Colon (tissue), 2 donors: ENCODE results near the gene MT1M.
"Not testable (repeated sequence)": the region's sequence is repeated elsewhere in the genome, so short reads cannot be mapped to it uniquely, and the experiment has no call there.

Source experiments
- FAIRE-seq: peaks from 2 replicates; lab custom pipeline; 2012; peaks lifted over from hg19 to GRCh38; lab: Jason Lieb, UNC
- donor health status: control.
- donor health status: control.

MT1M gene

GRCh38 chr16:56632156-56632847 is at the start of gene MT1M:
Gene MT1M, plus strand, starts transcription at chr16:56632659. Its CDS starts 73 bp downstream, at chr16:56632732.
- no peak for FAIRE-seq

- not testable (repeated sequence) for FAIRE-seq
Observed at GRCh38 chr16:56582911-56583310, 49.5 kb upstream of the MT1M start.

- FAIRE-seq = no peak
Observed at GRCh38 chr16:56583351-56584168, 48.9 kb upstream of the MT1M start.

GRCh38 chr16:56584276-56584675 is 48.2 kb upstream of the MT1M start:
- FAIRE-seq = no peak

GRCh38 chr16:56588781-56589140 is 43.7 kb upstream of the MT1M start:
- FAIRE-seq = no peak

- no peak for FAIRE-seq
Observed at GRCh38 chr16:56589141-56590039, 43.1 kb upstream of the MT1M start, which contains the start of gene MT3. Gene MT3, plus strand, starts transcription at chr16:56589528. Its CDS starts 63 bp downstream, at chr16:56589591.

- FAIRE-seq = no peak
Observed at GRCh38 chr16:56591377-56592060, 40.9 kb upstream of the MT1M start.

GRCh38 chr16:56593573-56594291 is 38.7 kb upstream of the MT1M start:
- FAIRE-seq = no peak

- FAIRE-seq = no peak
Observed at GRCh38 chr16:56594292-56594619, 38.2 kb upstream of the MT1M start.

- no peak for FAIRE-seq
Observed at GRCh38 chr16:56600398-56600999, 32.0 kb upstream of the MT1M start.

GRCh38 chr16:56601325-56601724 is 31.1 kb upstream of the MT1M start:
- FAIRE-seq = no peak

- no peak for FAIRE-seq
Observed at GRCh38 chr16:56603589-56603988, 28.9 kb upstream of the MT1M start.

- FAIRE-seq = no peak
Observed at GRCh38 chr16:56604966-56605365, 27.5 kb upstream of the MT1M start.

GRCh38 chr16:56605475-56605874 is 27.0 kb upstream of the MT1M start:
- no peak for FAIRE-seq

GRCh38 chr16:56606071-56606475 is 26.4 kb upstream of the MT1M start:
- no peak for FAIRE-seq

- no peak for FAIRE-seq
Observed at GRCh38 chr16:56606476-56607108, 25.9 kb upstream of the MT1M start.

- FAIRE-seq = no peak
Observed at GRCh38 chr16:56607109-56607618, 25.3 kb upstream of the MT1M start.

GRCh38 chr16:56607675-56608042 is 24.8 kb upstream of the MT1M start:
- no peak for FAIRE-seq

- FAIRE-seq = no peak
Observed at GRCh38 chr16:56608043-56608875, 24.2 kb upstream of the MT1M start, which contains the start of gene MT2A. Gene MT2A, plus strand, starts transcription at chr16:56608584. Its CDS starts 72 bp downstream, at chr16:56608656.
